GM10248 (cell line): ENCODE measurements around the gene RGS6.

Experiments used
- CTCF ChIA-PET: fragments of 300-600 bp; sonication (Branson Sonifier 250); formaldehyde crosslinking; extraction: SDS; loops from one replicate; lab custom pipeline; 2021; ENCODE audit warnings: antibody characterized with exemption; lab: Yijun Ruan, JAX
- POLR2A ChIA-PET: fragments of 350-650 bp; sonication (Branson Sonifier 250); formaldehyde crosslinking; extraction: SDS; loops from one replicate; lab custom pipeline; 2020; ENCODE audit warnings: antibody characterized with exemption; lab: Yijun Ruan, JAX
- DNase-seq: peaks from one replicate; pipeline ENCODE4 v3.0.0; 2012; ENCODE audit errors: extremely low spot score
- TF ChIP-seq, protein P1 (sequence below): IDR thresholded peaks from 2 replicates; pipeline ENCODE4 v1.5.1; 2012; ENCODE audit warnings: mild to moderate bottlenecking, low read depth; ENCODE audit errors: extremely low read depth, missing control alignments, control extremely low read depth

Gene RGS6

DNA sequence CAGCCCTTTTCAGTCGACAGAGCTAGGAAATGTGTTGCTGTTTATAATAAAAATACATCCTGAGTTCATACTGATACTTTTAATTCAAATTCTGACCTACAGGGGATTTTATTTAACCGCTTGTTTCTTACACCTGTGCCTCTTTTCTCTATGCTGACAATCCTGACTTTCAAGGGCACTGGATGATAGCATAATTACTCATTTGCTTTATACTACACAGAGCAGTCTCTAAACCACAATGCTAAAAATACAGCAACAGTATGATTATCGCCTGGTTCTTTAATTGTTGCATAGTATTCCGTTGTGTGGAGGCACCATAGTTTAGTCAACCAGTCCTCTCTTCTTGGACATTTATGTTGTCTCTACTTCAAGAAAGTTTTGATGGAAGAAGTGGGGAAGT, 588.8 kb downstream of the RGS6 start:
- ChIA-PET CTCF (interaction anchor here (13.5 to 14.4 kb wide), 2 partner anchors 383 to 427 kb away, joined by 207 to 295 read pairs; no protein-coding TSS in a partner anchor), POLR2A (no interaction called here)
- TF ChIP-seq, protein P1, sequence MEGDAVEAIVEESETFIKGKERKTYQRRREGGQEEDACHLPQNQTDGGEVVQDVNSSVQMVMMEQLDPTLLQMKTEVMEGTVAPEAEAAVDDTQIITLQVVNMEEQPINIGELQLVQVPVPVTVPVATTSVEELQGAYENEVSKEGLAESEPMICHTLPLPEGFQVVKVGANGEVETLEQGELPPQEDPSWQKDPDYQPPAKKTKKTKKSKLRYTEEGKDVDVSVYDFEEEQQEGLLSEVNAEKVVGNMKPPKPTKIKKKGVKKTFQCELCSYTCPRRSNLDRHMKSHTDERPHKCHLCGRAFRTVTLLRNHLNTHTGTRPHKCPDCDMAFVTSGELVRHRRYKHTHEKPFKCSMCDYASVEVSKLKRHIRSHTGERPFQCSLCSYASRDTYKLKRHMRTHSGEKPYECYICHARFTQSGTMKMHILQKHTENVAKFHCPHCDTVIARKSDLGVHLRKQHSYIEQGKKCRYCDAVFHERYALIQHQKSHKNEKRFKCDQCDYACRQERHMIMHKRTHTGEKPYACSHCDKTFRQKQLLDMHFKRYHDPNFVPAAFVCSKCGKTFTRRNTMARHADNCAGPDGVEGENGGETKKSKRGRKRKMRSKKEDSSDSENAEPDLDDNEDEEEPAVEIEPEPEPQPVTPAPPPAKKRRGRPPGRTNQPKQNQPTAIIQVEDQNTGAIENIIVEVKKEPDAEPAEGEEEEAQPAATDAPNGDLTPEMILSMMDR = no peak
- no peak for DNase-seq

DNA sequence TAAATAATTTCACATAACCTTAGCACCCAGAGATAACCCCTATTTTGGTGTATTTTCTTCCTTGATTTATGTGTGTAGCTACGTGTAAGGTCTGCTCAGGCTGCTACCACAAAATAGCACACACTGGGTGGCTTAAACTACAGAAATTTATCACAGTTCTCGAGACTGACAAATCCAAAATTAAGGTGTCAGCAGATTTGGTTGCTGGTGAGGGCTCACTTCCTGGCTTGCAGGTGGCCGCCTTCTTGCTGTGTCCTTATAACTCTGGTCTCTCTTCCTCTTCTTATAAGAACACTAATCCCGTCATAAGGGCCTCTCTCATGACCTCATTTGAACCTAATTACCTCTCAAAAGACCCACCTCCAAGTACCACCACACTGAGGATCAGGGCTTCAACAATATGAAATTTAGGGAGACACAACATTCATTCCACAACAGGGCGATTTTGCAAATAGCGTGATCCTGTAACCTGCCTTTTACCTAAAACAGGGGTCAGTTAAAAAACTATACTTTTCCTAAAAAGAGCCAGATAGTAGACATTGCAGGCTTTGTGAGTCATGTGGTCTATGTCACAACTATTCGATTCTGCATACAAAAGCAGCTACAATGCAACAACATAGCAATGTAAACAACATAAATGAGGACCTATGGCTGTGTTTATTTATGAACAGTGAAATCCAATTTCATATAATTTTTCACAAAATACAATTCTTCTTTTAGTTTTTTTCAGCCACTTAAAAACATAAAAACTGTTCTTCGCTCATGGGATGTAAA, 589.9 kb downstream of the RGS6 start:
- TF ChIP-seq, protein P1 = no peak
- ChIA-PET POLR2A (no interaction called here), CTCF (interaction anchor here (13.5 to 14.4 kb wide), 2 partner anchors 382 to 426 kb away, joined by 207 to 295 read pairs; no protein-coding TSS in a partner anchor)
- DNase-seq = no peak

DNA sequence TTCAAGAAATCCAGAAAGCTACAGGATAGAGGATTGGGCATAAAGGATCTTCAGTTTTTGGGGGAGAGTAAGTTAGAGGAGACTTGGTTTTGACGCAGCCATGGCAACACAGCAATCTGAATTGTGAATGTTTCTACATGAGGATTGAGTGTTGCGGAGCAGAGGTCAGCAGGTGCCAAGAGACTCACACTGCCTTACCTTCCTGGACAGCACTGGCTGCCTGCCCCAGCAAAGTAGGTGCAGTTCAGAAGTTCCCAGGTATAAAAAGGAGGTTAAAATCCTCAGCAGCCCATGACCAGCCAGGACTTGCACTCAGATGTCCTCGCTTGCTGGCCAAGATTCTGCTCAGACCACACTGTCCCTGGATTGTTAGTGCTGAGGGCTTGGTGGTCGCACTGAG, 590.6 kb downstream of the RGS6 start:
- no peak for DNase-seq
- CTCF ChIA-PET = interaction anchor here (6.3 to 13.5 kb wide), 2 partner anchors 7 to 381 kb away, joined by 62 to 295 read pairs; no protein-coding TSS in a partner anchor
- POLR2A ChIA-PET = no interaction called here
- TF ChIP-seq, protein P1 = no peak

DNA sequence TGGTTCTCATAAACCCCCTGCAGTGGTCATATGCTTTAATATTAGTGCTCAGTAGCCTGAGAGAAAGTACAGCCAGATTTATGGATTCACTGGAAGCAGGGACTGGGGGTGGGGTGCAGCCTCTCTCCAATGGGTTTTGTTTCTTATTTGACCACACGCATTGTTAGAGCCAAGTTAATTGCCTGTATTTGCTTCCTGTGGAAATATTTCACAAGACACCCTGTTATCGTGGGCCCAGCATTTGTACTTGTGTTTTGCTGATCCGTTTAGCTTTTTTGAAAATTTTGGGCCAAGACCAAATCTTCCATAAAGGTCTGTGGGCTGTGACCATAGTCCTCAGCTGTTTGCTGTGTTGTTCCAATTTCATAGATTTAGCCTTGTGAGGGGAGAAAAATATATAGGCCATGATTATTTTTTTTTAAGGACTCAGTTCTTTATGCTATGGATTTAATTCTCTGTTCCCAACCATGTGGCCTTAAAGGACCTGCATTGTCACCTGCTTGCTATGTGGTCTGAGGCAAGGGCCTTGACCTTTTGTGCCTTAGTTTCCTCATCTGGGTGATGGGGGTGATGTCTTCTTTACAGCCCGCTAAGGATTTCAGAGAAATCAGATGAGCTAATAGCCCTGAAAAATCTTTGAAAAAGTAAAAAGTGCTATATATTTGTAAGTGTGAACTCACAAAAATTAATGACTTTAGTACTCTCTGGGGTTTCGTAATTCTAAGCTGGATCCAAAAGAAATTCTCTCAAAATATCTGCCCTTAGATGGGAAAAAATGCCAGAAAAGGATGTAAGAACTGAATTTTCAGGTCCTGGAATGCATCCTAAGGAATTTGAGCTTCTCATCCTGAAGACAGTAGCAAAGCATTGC, 591.4 kb downstream of the RGS6 start:
- ChIA-PET POLR2A (no interaction called here), CTCF (interaction anchor here (1.0 to 13.5 kb wide), 5 partner anchors 8 to 424 kb away, joined by 4 to 295 read pairs (median 6); no protein-coding TSS in a partner anchor)
- TF ChIP-seq, protein P1 = no peak
- no peak for DNase-seq

DNA sequence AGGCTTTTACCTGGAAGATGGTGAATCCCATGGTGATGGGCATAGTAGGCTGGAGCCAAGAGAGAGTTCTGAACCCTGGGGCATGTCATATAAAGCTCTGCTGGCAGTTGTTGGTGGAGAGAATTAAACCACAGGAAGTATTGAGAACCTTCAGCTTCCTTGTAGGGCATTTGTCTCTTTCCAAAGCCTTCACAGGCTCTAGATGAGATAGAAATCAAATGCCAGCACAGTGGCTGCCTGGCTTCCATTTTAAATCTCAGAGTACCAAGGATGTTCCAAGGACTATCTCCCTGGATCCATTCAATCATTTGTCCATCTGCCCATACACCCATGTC, 592.0 kb downstream of the RGS6 start:
- TF ChIP-seq, protein P1 = no peak
- no peak for DNase-seq
- CTCF ChIA-PET = interaction anchor here (1.0 to 13.5 kb wide), 5 partner anchors 8 to 423 kb away, joined by 4 to 295 read pairs (median 6); no protein-coding TSS in a partner anchor
- POLR2A ChIA-PET = no interaction called here
